Neutrophil (primary cell): ENCODE results near the gene RSPO4.

ENCODE experiments used
- H3K27ac ChIP-seq: fragments of 200-600 bp; sonication (generic); 2 replicates; pipeline ENCODE4 v1.5.1; 2016; ENCODE audit warnings: mild to moderate bottlenecking, moderate library complexity
- H3K27me3 ChIP-seq: fragments of 200-600 bp; sonication (generic); 2 replicates; pipeline ENCODE4 v1.6.0; 2016; ENCODE audit warnings: mild to moderate bottlenecking
- H3K36me3 ChIP-seq: fragments of 200-600 bp; sonication (generic); 2 replicates; pipeline ENCODE4 v1.5.1; 2017
- H3K4me1 ChIP-seq, 2 experiments: fragments of 200-600 bp in 1 of 2; sonication (generic) in 1 of 2; 1 replicate in 1 of 2; 2 replicates in 1 of 2; pipeline versions ENCODE4 v1.5.1 to v1.6.1; 2013 to 2016; ENCODE audit warnings: low read depth in 1 of 2, low read length in 1 of 2, mild to moderate bottlenecking in 1 of 2, moderate library complexity in 1 of 2; ENCODE audit not compliant: control insufficient read depth in 1 of 2, insufficient read depth in 1 of 2
- H3K4me3 ChIP-seq, 2 experiments: fragments of 200-600 bp in 1 of 2; sonication (generic) in 1 of 2; 1 replicate in 1 of 2; 2 replicates in 1 of 2; pipeline ENCODE4 v1.5.1; 2013 to 2016; ENCODE audit warnings: low read depth in 1 of 2, low read length in 1 of 2, mild to moderate bottlenecking in 1 of 2, moderate library complexity in 1 of 2
- H3K9me3 ChIP-seq: fragments of 200-600 bp; sonication (generic); 2 replicates; pipeline ENCODE4 v1.5.1; 2016
- TF ChIP-seq, protein P1 (sequence below): fragments of 200-600 bp; sonication (generic); IDR thresholded peaks from 2 replicates; pipeline ENCODE4 v1.5.1; 2016; ENCODE audit warnings: antibody characterized with exemption

Gene RSPO4

DNA sequence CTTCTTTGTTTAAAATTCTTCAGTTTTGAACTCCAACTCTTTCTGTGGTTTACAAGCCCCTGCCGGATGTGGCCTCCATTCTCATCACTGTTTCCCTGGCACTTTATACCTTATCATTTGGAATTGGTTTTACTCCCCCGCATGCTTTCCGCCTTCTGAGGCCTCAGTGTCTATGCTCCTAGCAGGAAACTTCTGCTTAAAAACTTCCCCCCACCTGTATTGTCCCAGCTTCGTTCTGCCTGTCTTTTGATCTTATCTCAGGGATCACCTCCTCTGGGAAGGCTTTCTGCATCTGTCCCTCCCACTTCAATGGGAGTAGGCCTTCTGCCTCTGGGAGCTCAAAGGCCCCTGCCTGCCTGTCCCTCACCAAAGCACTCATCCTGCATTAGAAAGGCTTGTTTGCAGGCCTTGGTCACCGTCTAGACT is 82.6 kb downstream of the RSPO4 start:
- no peak overlapping the region for H3K27ac ChIP-seq
- no peak overlapping the region for H3K4me3 ChIP-seq
- no peaks in the 10 kb centered on the region for H3K9me3 ChIP-seq
- peaks cover 33% of the 10 kb centered on the region for H3K27me3 ChIP-seq
- TF ChIP-seq, protein P1, sequence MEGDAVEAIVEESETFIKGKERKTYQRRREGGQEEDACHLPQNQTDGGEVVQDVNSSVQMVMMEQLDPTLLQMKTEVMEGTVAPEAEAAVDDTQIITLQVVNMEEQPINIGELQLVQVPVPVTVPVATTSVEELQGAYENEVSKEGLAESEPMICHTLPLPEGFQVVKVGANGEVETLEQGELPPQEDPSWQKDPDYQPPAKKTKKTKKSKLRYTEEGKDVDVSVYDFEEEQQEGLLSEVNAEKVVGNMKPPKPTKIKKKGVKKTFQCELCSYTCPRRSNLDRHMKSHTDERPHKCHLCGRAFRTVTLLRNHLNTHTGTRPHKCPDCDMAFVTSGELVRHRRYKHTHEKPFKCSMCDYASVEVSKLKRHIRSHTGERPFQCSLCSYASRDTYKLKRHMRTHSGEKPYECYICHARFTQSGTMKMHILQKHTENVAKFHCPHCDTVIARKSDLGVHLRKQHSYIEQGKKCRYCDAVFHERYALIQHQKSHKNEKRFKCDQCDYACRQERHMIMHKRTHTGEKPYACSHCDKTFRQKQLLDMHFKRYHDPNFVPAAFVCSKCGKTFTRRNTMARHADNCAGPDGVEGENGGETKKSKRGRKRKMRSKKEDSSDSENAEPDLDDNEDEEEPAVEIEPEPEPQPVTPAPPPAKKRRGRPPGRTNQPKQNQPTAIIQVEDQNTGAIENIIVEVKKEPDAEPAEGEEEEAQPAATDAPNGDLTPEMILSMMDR: no peak
- H3K4me1 ChIP-seq: no peaks in the 10 kb centered on the region
- no peaks in the 10 kb centered on the region for H3K36me3 ChIP-seq

DNA sequence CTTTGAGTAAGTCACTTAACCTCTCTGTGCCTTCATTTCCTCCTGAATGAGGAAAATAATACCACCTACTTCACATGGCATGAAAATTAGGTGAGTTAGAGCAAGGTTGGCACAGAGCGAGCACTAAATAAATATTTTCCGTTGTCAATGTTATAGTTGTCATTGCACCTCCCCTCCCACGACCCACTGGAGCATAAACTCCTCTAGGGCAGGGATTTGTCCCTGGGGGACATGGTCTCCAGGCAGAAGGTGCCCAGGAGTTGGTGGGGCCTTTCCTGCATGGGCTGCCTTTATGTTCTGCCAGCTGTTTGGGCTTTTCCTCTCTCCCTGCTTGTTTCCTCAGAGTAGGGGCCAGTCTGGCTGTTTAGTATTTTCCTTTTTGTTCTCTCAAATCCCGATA is 84.7 kb downstream of the RSPO4 start:
- no peaks in the 10 kb centered on the region for H3K4me1 ChIP-seq
- H3K4me3 ChIP-seq: no peak overlapping the region
- H3K27ac ChIP-seq: no peak overlapping the region
- TF ChIP-seq, protein P1: no peak
- H3K36me3 ChIP-seq: no peaks in the 10 kb centered on the region
- H3K27me3 ChIP-seq: peaks cover 36% of the 10 kb centered on the region
- no peaks in the 10 kb centered on the region for H3K9me3 ChIP-seq

DNA sequence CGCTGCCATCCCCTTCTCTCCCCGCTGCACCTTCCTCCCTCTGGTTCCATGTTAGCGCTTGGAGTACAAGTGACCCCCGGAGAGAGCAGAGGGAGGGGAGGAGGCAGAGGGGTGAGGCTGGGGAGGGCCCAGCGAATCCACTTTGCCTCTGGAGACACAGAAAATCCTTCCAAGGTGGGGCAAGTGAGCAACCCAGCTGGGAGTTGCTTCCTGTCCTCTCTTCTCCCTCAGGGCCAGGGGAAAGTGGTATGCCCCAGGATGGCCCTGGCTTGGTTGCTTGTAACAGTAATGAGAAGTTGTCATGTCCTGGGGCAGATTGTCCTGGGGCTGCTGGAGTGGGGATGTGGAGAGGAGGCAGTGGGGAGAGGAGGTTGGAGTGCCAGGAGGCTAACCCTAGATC is 85.3 kb downstream of the RSPO4 start:
- TF ChIP-seq, protein P1: no peak
- Histone ChIP-seq H3K4me1 (no peaks in the 10 kb centered on the region), H3K27ac (no peak overlapping the region), H3K27me3 (peaks cover 36% of the 10 kb centered on the region), H3K4me3 (no peak overlapping the region), H3K36me3 (no peaks in the 10 kb centered on the region), H3K9me3 (no peaks in the 10 kb centered on the region)

DNA sequence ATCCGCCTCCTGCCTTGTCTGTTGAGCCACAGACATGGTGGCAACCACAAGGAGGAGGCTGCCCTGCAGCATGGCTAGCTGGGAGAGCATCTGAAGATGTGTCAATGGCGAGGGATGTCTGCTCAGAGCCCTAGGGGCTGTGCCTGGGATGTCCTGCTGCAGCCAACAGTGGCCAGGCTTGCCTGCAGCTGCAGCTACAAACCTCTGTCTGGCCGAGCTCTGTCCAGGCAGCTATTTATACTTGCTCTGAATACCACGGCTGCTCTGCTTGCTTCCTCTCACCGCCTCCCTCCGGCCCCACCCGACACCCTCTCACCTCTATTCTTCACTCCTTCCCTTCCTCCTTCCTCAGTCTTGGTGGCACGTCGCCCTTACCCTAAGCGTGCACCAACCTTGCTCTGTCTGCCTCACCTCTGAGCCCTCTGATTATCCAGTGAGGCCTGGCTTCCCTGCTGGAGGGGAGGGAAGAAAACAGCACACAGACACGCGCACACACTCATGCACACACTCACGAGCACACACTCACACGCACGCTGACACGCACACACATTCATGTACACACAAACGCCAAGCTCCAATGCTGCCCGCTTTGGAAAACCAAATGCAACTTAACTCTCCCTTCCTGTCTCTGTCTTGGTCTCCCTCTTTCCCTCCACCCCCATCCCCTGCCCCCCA is 85.8 kb downstream of the RSPO4 start, which contains the start of gene ANGPT4:
ANGPT4 (minus strand) TSS at position 210 of the 675 bp plus-strand sequence; CDS start at position 90, 120 bp downstream.
- Histone ChIP-seq H3K4me1 (no peaks in the 10 kb centered on the region), H3K9me3 (no peaks in the 10 kb centered on the region), H3K27me3 (peaks cover 36% of the 10 kb centered on the region), H3K36me3 (no peaks in the 10 kb centered on the region), H3K4me3 (no peak within 1 kb of the TSS), H3K27ac (no peak within 1 kb of the TSS)
- TF ChIP-seq, protein P1: no peak

DNA sequence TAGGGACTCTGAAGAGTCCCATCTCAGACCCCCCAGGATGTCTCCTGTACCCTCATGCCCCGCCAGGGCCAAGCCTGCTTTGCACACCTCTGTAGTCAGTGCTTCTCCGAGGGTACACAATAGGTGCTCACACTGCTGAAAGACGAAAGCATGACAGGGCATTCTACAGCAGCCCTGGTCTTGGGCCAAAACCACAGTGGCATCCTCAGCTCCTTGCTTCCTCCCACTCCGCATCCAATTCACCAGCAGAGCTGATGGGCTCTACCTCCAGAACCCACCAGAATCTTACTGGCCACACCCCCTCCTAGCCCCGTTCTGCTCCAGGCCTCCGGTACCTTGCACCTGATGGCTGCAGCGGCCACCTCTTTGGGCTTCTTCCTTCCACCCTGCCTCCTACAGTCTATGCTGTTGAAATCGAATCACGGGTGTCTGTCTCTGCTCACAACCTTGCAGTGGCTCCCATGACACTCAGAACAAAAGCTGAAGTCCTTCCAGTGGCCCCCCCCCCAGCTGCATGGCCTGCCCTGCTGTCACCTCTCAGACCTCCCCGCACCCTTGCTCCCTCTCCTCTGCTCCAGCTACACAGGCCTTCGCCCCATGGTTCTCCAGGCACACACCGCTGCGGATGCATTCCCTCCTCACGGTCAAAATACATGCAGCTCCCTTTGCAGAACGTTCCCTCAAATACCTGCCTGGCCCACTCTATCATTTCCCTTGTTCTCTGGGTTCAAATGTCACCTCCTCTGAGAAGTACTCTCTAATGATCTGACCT is 87.2 kb downstream of the RSPO4 start:
- TF ChIP-seq, protein P1: no peak
- Histone ChIP-seq H3K4me1 (no peaks in the 10 kb centered on the region), H3K27ac (no peak overlapping the region), H3K27me3 (peaks cover 36% of the 10 kb centered on the region), H3K4me3 (no peak overlapping the region), H3K36me3 (no peaks in the 10 kb centered on the region), H3K9me3 (no peaks in the 10 kb centered on the region)
